ENCODE data around the gene KDM5A.

GRCh38 chr12:389142-390096 is at the start of gene KDM5A:
- peak in 2 of 3 donors; percentile 75 to 76 for TF ChIP-seq POLR2A (IDR thresholded peaks at IDR 0.05)
- peak in 4 of 7 experiments; percentile 5 to 26 (median 16) for TF ChIP-seq CTCF (IDR thresholded peaks at IDR 0.05)
